Stimulated activated CD8-positive, alpha-beta memory T cell treated with anti-CD3 and anti-CD28 coated beads, Interleukin-4, amount 100 ng/mL, for 4 hours (primary cell): ENCODE measurements around the gene CBX4.

Experiments
- DNase-seq, 2 donors: peaks; one replicate each; pipeline ENCODE4 v3.0.0-alpha.2; 2020; ENCODE audit warnings: low read depth in 2 of 2, low spot score in 1 of 2

The CBX4 gene

GRCh38 chr17:79842656-79843473, 3.6 kb upstream of the CBX4 start:
- no peak for DNase-seq

- DNase-seq = no peak
Observed at GRCh38 chr17:79842136-79842655, 3.0 kb upstream of the CBX4 start.

- DNase-seq = no peak
Observed at GRCh38 chr17:79841369-79842135, 2.3 kb upstream of the CBX4 start.

GRCh38 chr17:79840989-79841286, 1.7 kb upstream of the CBX4 start:
- DNase-seq = no peak

DNA sequence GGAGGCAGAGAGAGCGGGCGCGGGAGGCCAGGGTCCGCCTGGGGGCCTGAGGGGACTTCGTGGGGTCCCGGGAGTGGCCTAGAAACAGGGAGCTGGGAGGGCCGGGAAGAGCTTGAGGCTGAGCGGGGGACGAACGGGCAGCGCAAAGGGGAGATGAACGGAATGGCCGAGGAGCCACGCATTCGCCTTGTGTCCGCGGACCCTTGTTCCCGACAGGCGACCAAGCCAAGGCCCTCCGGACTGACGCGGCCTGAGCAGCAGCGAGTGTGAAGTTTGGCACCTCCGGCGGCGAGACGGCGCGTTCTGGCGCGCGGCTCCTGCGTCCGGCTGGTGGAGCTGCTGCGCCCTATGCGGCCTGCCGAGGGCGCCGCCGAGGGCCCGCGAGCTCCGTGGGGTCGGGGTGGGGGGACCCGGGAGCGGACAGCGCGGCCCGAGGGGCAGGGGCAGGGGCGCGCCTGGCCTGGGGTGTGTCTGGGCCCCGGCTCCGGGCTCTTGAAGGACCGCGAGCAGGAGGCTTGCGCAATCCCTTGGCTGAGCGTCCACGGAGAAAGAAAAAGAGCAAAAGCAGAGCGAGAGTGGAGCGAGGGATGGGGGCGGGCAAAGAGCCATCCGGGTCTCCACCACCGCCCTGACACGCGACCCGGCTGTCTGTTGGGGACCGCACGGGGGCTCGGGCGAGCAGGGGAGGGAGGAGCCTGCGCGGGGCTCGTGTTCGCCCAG, 1.2 kb upstream of the CBX4 start:
- no peak for DNase-seq

DNA sequence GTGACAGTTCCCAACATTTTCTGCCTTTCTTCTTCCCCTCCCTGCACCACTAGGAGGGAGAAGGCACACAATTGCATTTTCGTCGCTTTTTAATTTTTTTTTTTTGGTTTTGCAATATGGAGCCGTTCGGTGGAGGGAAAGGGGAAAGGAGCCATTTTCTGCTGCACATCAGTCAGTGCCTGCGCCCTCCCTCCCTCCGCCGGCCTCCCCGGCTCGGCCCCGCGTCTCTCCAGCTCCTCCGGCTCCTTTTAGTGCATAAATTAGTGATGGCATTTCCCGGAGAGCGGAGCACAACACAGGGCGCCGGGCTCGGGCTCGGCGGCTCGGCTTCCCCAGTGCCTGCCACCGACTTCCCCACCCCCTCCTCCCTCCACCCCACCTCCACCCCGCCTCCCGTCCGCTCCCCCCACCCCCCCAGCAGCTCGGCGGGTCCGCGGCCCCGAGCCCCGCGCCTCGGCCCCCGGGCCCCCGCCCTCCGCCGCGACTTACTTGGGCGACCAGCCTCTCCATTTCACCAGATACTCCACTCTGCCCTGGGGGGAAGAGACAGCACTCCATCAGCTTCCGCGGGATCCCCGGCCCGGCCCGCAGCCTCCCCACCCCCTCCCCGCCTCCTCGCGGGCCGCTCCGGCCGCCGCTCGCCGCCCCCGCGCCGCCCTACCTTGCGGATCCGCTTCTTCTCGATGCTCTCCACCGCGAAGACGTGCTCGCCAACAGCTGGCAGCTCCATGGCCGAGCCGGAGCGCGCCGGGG, 542 bp downstream of the CBX4 start:
- no peak for DNase-seq

DNA sequence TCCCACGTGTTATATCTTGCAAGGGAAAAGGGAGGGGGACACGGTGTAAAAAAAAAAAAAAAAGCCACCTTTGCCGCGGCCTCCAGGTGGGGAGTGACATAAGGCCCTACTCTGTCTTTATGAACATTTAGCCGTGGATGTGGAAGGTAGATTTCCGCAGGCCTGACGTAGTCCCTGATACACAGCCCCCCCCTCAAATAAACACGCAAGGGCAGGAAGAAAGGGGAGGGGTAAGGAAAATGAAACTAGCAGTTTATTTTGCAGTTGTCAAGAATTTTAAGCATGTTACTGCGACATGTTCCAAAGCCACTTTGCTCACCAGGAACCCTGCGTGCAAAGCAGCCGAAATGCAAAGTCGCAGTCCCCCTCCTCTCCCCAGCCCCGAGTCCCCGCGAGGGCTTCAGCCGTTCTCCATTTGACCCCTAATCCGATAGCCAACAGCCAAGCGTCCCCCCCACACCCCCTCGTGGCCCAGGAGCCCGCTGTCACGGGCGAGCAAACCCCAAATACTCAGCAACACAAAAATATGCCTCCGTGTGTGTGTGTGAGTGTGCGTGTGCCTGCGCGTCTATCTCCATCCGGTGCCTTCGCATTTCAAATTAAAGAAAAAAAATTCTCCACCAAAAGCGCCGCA, 1.2 kb downstream of the CBX4 start:
- no peak for DNase-seq

GRCh38 chr17:79836972-79837887, 2.0 kb downstream of the CBX4 start:
- no peak for DNase-seq

DNA sequence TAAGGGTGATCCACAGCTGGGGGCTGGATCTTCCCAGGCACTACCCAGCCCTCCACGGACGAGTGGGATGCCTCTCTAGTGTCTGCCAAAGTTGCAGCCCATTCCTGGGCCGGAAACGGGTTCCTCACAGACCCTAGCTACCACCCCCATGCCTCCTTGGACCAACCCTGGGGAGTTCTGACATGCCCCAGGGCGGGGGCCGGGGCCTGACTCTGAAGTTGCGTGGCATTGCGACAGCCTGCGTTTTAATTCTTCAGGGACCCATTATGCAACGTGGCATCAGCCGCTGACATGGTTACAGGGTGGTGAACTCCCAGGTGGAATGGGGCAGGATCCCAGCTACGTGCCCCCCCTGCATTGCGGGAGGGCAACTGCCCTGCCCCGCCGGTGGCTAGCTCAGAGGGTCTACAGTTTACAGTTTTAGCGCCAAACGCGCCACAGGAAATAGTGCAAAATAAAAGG, 2.7 kb downstream of the CBX4 start:
- DNase-seq = no peak

- DNase-seq = no peak
Observed at GRCh38 chr17:79835953-79836509, 3.2 kb downstream of the CBX4 start.

- DNase-seq = no peak
Observed at GRCh38 chr17:79835470-79835899, 3.8 kb downstream of the CBX4 start.

DNA sequence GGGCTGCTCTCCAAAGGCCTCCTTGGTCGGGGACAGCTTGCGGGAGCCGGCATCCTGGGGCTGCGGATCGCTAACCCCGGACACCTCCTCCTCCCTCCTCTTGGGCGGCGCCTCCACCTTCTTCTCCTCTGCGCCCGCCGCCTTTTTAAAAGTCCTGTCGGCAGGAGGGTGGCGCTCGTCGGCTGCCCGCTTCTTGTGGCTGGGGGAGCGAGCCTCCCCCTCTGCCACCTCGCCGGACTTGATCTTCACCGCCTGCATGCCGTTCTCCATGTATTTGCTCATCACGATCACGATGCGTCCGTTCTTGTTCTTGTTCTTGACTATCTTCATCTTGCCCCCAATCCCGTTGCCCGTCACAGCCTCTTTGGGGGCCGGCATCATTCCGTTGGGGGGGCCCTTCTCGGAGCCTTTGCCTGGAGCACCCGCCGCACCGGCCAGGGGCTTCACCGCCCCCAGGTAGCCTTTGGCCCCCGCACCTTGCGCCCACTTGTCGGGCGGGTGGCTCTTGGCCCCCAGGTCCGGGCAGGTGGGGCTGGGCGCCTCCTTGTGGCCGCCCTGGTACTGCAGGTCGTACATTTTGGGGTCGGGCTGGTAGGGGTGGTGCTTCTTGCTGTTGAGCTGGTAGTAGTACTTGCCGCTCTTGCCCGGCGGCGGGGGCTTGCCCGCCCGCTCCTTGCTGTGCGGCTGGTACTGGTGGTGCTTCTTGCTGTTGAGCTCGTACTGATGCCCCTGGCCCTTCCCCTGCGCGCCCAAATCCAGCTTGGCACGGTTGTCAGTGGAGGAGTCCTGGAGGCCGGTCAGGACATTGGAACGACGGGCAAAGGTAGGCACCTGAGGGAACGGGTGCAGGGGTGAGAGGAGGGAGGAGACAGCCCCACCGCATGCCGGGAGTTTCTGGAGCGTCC, 4.4 kb downstream of the CBX4 start:
- no peak for DNase-seq

- no peak for DNase-seq
Observed at GRCh38 chr17:79833744-79834564, 5.3 kb downstream of the CBX4 start.

DNA sequence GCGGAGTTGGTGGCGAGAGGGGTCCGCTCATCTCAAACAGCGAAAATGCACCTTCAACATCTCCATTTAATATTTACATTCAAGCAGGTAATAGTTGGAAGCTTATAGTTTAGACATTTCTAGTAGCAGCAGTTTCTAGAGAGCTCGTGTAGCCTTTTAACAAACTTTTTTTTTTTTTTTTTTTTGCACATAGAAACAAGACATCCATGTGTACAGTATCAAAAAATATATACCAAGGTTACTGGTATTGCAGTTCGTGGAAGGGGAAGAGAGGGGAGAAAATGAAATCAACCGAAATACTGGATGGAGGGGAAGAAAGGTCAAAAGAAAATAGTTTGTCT, 6.2 kb downstream of the CBX4 start:
- DNase-seq = no peak

GRCh38 chr17:79832218-79833109, 6.8 kb downstream of the CBX4 start:
- no peak for DNase-seq
